Stimulated activated CD8-positive, alpha-beta memory T cell treated with anti-CD3 and anti-CD28 coated beads, Interleukin-2, amount 100 ng/mL, for 48 hours (primary cell): Measurements from ENCODE around the gene P2RX6.

Source experiments
- DNase-seq, 2 donors: peaks; one replicate each; pipeline ENCODE4 v3.0.0-alpha.2; 2020; ENCODE audit warnings: low read depth in 2 of 2

Gene P2RX6

DNA sequence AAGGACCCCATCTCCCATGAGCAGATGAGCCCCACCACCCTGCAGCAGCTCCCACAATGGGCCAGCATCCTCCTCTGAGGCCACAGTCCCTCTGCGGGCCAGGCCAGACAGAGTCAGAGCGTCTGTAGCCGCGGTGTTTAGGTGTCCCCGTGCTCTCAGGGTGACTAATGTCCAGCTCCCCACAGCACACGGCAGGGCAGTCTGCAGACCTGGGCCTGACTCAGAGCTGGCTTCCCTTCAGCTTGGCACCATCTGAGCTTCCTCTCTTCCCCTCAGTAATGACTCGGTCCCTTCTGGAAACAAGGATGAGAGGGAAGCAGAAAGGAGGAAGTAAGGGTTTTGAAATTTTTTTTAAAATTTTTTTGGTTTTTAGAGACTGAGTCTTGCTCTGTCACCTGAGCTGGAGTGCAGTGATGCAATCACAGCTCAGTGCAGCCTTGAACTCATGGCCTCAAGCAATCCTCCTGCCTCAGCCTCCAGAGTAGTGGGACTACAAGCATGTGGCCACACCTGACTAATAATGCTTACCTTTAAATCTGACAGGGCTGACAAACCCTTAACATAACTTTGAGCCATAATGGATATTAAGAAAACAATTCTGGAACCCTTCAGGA lies 59.2 kb downstream of the P2RX6 start:
- DNase-seq: no peak

DNA sequence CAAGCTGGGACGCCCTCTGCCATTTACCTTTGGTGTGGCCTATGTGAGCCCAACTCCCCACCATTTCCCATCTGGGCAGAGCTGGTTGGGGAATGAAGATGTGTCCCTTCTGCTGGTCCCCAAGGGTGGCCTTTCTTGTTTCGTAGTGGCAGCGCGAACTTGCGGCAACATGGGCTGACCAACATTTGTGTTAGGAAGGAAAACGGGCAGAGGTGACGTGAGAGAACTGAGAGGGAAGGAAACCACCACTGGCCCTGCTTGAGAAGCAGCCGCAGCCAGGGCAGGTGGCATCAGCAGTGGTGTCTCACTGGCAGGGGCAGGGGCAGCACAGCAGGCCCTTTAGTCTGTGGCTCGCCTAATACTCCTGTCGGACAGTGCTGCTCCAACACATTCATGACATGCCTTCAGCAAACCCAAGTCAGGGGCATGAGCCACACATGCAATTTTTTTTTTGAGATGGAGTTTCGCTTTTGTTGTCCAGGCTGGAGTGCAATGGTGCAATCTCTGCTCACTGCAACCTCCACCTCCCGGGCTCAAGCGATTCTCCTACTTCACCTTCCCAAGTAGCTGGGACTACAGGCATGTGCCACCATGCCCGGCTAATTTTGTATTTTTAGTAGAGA lies 60.7 kb downstream of the P2RX6 start:
- DNase-seq: no peak

DNA sequence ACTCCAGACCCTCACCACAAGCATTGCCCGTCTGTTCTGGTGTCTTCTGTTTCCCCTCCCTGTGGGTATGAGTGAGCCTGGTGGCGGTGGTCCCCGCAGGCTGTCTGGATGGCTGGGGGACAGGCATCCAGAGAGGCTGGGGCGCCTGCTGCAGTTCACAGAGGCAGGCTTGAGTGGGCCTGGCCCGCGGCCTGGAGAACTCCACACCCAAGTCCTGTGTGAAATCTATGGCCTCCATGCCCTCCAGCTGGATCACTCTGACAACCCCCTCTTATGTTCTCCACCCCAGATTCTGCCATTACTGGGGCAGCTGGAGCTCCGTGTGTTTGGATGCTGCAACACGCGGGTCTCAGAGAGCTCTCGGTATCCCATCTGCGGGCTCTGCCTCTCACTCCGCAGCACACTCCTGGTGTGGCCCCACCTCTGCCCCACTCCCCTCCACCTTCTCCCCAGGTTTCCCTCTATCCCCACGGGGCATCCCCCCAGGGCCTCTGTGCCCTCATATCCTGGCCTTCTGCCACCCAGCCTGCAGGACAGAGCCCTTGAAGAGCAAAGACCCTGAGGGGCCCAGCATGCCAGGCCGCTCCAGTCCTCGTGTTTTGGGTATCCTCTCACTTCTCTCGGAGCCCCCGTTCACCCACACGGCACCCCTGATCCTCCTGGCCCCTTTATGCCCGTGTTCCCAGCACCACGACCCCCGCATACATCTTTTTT lies 62.1 kb downstream of the P2RX6 start:
- no peak for DNase-seq
